ENCODE results near the gene EPHB2.

DNA sequence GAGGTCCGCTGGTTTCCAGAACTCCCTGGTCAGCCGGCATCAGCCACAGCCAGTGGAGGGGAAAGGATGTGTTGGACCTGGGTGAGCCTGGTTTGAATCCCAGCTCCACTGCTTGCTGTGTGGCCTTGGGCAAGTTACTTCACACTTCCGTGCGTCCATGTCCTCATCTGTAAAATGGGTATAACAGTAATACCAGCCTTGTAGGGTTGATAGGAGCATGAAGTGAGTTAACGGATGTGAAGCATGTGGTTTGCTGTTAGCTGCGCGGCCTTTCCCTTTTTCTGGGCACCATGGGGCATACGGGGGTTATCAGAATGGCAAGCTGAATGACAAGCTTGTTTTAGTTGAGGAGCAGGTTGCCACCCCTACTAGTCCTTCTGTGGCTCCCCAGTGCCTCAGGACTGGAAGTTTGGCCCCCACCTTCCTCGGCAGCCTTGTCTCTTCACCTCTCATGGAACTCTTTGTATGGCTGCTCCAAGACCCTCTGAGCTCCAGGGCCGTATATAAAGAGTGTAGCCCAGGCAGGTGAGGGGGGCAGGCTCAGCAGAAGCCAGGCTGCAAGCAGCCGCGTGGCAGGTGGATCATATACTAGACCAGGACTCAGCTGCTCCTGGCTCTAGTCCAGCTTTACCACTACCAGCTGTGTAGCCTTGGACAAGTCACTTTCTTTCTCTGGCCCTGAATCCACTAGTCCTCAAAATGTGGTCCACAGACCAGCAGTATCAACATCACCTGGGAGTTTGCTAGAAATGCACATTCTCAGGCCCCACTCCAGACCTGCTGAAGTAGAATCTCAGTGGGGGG is 166.7 kb downstream of the EPHB2 start:
- TF ChIP-seq REST (IDR thresholded peaks at IDR 0.05; ENCODE audit: insufficient read depth in 1 of 2, low read depth in 2 of 2, low read length in 2 of 2) (no peak), TAF1 (IDR thresholded peaks at IDR 0.05; ENCODE audit: borderline replicate concordance, insufficient read depth, low read length) (no peak), POLR2AphosphoS5 (IDR thresholded peaks at IDR 0.05; ENCODE audit: low read depth, low read length) (no peak)

Data from PFSK-1 (cell line).